GM10248 (cell line): ENCODE data around the gene SSBP3.

Source experiments
- CTCF ChIA-PET: fragments of 300-600 bp; sonication (Branson Sonifier 250); formaldehyde crosslinking; extraction: SDS; loops from one replicate; lab custom pipeline; 2021; ENCODE audit warnings: antibody characterized with exemption; lab: Yijun Ruan, JAX
- POLR2A ChIA-PET: fragments of 350-650 bp; sonication (Branson Sonifier 250); formaldehyde crosslinking; extraction: SDS; loops from one replicate; lab custom pipeline; 2020; ENCODE audit warnings: antibody characterized with exemption; lab: Yijun Ruan, JAX
- DNase-seq: peaks from one replicate; pipeline ENCODE4 v3.0.0; 2012; ENCODE audit errors: extremely low spot score
- TF ChIP-seq, protein P1 (sequence below): IDR thresholded peaks from 2 replicates; pipeline ENCODE4 v1.5.1; 2012; ENCODE audit warnings: mild to moderate bottlenecking, low read depth; ENCODE audit errors: extremely low read depth, missing control alignments, control extremely low read depth

Gene SSBP3

GRCh38 chr1:54341763-54342162 is 64.4 kb downstream of the SSBP3 start:
- no peak for DNase-seq
- TF ChIP-seq, protein P1, sequence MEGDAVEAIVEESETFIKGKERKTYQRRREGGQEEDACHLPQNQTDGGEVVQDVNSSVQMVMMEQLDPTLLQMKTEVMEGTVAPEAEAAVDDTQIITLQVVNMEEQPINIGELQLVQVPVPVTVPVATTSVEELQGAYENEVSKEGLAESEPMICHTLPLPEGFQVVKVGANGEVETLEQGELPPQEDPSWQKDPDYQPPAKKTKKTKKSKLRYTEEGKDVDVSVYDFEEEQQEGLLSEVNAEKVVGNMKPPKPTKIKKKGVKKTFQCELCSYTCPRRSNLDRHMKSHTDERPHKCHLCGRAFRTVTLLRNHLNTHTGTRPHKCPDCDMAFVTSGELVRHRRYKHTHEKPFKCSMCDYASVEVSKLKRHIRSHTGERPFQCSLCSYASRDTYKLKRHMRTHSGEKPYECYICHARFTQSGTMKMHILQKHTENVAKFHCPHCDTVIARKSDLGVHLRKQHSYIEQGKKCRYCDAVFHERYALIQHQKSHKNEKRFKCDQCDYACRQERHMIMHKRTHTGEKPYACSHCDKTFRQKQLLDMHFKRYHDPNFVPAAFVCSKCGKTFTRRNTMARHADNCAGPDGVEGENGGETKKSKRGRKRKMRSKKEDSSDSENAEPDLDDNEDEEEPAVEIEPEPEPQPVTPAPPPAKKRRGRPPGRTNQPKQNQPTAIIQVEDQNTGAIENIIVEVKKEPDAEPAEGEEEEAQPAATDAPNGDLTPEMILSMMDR: no peak
- ChIA-PET POLR2A (no interaction called here), CTCF (no interaction called here)

DNA sequence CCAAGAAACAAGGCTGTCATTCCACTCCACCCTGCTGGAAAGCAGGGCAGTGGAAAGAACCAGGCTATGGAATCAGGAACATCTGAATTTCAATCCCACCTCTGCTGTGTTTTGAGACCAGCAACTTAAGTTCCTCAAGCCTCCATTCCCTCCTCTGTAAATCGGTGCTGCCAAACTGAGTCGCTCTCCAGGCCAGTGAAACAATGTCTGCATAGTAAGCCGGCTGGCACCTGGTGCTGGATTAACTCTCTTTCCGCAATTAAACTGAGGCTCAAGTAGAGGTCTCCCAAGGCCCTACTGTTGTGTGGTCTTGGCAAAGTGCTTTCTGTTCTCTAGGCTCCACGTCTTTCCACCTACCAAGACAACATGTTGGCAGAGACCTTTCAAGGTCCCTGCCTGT is 65.3 kb downstream of the SSBP3 start:
- POLR2A ChIA-PET: no interaction called here
- TF ChIP-seq, protein P1: no peak
- DNase-seq: no peak
- CTCF ChIA-PET: no interaction called here

- ChIA-PET CTCF (no interaction called here), POLR2A (no interaction called here)
- TF ChIP-seq, protein P1: no peak
- no peak for DNase-seq
Observed at GRCh38 chr1:54340434-54340833, 65.8 kb downstream of the SSBP3 start.

DNA sequence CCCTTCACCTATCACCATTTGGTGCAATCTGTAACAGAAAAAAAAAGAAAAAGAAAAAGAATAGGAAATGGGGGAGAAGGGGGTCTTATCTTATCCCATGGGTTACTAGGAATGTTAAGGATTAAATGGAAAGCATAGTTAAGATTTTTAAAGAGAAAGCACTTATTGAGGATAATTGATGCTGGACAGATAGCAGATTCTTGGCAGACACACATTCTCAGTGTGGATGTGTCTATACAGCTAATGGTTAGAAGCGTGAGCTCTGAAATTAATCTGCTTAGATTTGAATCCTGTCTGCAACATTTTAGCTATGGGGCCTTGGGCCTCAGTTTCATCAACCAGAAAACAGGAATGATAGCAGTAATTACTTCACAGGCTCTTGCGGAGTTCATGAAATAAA is 67.1 kb downstream of the SSBP3 start:
- TF ChIP-seq, protein P1: no peak
- DNase-seq: no peak
- CTCF ChIA-PET: no interaction called here
- POLR2A ChIA-PET: no interaction called here

DNA sequence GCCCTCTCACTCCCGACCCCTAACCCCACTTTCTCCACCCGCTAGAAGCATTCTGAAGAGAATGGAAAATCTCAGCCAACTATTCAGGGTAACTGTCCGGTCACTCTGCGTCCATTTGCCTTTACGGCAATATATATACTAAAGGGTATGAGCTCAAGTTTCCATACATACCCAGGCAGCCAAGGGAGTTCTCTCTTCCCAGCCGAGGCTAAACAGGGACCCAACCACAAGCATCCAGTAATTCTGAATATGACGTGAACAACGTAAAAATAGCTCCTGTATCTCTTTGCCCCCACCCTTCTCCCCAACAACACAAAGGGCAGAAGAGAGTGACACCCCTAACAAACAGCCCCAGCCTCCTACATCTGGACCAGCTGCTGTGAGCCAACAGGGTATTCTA is 67.7 kb downstream of the SSBP3 start:
- ChIA-PET POLR2A (no interaction called here), CTCF (no interaction called here)
- DNase-seq: no peak
- TF ChIP-seq, protein P1: no peak

GRCh38 chr1:54337928-54338327 is 68.3 kb downstream of the SSBP3 start:
- no peak for DNase-seq
- POLR2A ChIA-PET: no interaction called here
- TF ChIP-seq, protein P1: no peak
- CTCF ChIA-PET: no interaction called here

- TF ChIP-seq, protein P1: no peak
- ChIA-PET POLR2A (no interaction called here), CTCF (no interaction called here)
- DNase-seq: no peak
Observed at GRCh38 chr1:54337034-54337433, 69.2 kb downstream of the SSBP3 start.
